LNCaP clone FGC (cell line): ENCODE measurements around the gene ADORA3.

ENCODE experiments used
- DNase-seq: peaks from one replicate; pipeline ENCODE4 v3.0.0-alpha.2; 2011; ENCODE audit warnings: low read depth
- H3K4me3 ChIP-seq: 2 replicates; pipeline ENCODE4 v1.5.1; 2011; ENCODE audit warnings: mild to moderate bottlenecking, low read depth, low read length, control low read depth
- CTCF ChIP-seq: IDR thresholded peaks from 2 replicates; pipeline ENCODE4 v1.5.1; 2012; ENCODE audit warnings: mild to moderate bottlenecking; ENCODE audit not compliant: control insufficient read depth, insufficient read depth; ENCODE audit errors: extremely low read depth

Gene ADORA3

GRCh38 chr1:111540928-111541327 lies 37.5 kb upstream of the ADORA3 start:
- H3K4me3 ChIP-seq, result no peak overlapping the region
- no peak for DNase-seq
- TF ChIP-seq CTCF, result no peak

DNA sequence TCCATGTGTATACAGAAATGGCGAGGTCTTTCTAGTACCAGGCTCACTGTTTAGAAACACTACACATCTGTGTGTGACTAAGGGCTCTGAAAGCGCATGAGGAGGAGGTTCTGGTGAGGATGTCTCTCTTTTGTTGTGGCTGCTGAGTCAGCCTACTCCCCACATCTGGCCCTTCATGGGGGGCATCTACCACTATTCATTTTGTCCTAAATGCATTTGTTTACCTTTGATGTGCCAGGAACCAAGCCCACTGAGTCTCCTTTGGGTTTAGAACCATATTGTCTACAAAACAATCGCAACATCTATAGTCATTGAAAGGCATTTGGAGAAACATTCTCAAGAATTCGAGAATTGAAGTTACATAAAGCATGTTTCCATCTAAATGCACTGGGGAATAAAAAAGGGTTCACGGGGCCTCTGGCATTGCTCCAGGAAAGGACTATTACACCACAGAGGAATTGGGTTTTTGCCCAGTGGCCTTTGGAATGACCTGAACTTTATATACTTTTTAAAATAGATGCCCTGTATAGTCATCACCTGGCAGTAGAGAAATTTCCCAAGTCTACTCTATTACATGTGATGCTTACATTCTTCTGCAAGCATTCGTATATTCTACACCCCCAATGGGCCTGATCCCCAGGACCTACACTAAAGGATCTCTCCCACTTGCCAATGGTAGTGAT lies 35.1 kb upstream of the ADORA3 start:
- DNase-seq, result no peak
- no peak for TF ChIP-seq CTCF
- H3K4me3 ChIP-seq, result no peak overlapping the region

- no peak overlapping the region for H3K4me3 ChIP-seq
- no peak for DNase-seq
- TF ChIP-seq CTCF, result no peak
Measured at GRCh38 chr1:111535256-111536191, 32.1 kb upstream of the ADORA3 start.

DNA sequence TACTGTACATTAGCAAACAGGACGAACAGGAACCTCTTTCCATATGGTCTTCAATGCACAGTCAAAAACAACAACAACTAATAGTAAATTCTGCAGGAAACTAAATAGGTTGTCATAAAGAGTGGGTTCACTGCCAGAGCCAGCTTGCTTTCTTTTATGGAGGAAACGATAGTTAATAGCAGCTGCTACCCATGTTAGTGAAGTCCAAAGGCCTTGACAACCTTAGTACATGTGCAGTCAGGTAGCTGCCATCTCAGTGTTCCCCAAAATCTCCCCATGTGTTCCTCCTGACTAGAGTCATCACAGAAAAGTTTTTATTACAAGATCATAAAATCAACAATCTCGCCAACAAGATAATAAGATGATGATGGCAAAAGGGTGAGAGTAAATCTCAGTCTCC lies 16.6 kb upstream of the ADORA3 start:
- no peak for DNase-seq
- H3K4me3 ChIP-seq, result no peak overlapping the region
- no peak for TF ChIP-seq CTCF

GRCh38 chr1:111517469-111518225 lies 14.2 kb upstream of the ADORA3 start:
- TF ChIP-seq CTCF, result no peak
- no peak for DNase-seq
- H3K4me3 ChIP-seq, result no peak overlapping the region

DNA sequence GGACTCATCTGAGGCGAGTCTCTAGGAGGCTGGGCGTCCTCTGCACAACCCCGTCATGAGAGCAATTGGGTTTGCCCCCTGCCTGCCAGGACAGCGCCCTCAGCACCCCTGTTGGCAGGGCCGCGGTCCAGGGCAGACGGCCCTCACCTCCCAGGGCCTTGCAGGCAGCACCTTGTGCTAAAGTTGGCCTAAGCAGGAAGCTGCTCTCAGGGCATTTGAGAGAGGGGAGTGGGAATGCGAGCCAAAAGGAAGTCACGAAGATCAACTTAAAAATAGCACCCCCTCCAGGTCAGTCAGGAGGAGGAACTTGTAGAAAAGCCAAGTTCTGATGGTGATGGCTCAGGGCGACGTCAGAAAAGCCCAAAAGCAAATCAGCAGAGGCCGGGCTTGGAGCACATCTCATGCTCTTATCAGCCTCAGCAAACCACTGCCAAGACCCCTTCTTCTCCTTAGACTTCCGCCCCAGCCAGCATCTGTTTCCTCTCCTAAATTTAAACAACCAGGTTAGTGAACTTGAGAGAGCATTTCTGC lies 12.6 kb upstream of the ADORA3 start:
- H3K4me3 ChIP-seq, result no peak overlapping the region
- TF ChIP-seq CTCF, result 0 out of 2 replicates have a peak, but pooled peaks have one; percentile 5
- no peak for DNase-seq
